ENCODE data around the gene PRKAB1.

DNA sequence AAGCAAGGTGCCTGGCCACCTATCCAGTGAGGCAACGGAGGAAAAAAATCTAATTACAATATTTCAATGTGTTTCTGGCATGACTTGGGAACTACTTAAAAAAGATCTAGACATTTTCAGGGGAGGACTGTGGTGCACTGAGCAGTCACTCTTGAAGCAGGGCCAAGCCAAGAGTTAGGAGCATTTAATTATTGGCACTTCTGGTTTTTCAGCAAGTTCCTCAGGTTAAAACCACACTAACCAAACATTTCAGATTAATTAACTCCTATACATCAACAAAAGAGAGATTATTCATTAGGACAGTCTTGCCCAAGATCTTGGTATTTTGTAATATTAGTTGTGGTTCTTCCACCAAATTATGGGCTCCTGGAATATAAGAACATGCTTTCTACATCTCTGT lies 25.6 kb downstream of the PRKAB1 start:
- TF ChIP-seq, protein P1, sequence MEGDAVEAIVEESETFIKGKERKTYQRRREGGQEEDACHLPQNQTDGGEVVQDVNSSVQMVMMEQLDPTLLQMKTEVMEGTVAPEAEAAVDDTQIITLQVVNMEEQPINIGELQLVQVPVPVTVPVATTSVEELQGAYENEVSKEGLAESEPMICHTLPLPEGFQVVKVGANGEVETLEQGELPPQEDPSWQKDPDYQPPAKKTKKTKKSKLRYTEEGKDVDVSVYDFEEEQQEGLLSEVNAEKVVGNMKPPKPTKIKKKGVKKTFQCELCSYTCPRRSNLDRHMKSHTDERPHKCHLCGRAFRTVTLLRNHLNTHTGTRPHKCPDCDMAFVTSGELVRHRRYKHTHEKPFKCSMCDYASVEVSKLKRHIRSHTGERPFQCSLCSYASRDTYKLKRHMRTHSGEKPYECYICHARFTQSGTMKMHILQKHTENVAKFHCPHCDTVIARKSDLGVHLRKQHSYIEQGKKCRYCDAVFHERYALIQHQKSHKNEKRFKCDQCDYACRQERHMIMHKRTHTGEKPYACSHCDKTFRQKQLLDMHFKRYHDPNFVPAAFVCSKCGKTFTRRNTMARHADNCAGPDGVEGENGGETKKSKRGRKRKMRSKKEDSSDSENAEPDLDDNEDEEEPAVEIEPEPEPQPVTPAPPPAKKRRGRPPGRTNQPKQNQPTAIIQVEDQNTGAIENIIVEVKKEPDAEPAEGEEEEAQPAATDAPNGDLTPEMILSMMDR (IDR thresholded peaks at IDR 0.05): no peak
- no peak for TF ChIP-seq POLR2A (IDR thresholded peaks at IDR 0.05)

Measured in heart left ventricle (tissue), 13 donors.